ENCODE results near the gene SPRR2G.
"Not testable (repeated sequence)": the region's sequence is repeated elsewhere in the genome, so short reads cannot be mapped to it uniquely, and the experiment has no call there.

The SPRR2G gene

GRCh38 chr1:153113416-153113815 lies 37.3 kb downstream of the SPRR2G start, which contains the start of gene SPRR2F:
Gene SPRR2F (minus strand): TSS chr1:153113516. CDS start chr1:153112733, 783 bp downstream.
- DNase-seq = no peak

GRCh38 chr1:153112454-153112853 lies 38.2 kb downstream of the SPRR2G start:
- DNase-seq = not testable (repeated sequence)

GRCh38 chr1:153100245-153100644 lies 50.4 kb downstream of the SPRR2G start:
- no peak for DNase-seq
